Aorta (tissue), 5 donors: Measurements from ENCODE around the gene LCE1B. TPM values are rescaled to one million over a fixed set of nuclear protein-coding genes. Genes with fewer than 3 reads are reported as not detected.

ENCODE experiments used
- ATAC-seq: fragments of 200-7000 bp; cut with Tn5 transposase; one replicate; pipeline ENCODE4 v1.9.1; 2022; ENCODE audit warnings: moderate library complexity; ENCODE audit not compliant: low FRiP score
- DNase-seq, 2 donors: peaks; one replicate each; pipeline ENCODE4 v3.0.0-alpha.2; 2020
- H3K27ac ChIP-seq, 2 donors: one replicate each; pipeline ENCODE4 v1.5.1; 2013; ENCODE audit warnings: low read length in 2 of 2, mild to moderate bottlenecking in 2 of 2, moderate library complexity in 2 of 2, control low read depth in 1 of 2, inconsistent platforms in 1 of 2, low read depth in 1 of 2
- H3K27me3 ChIP-seq, 2 donors: one replicate each; pipeline ENCODE4 v1.6.1; 2013; ENCODE audit warnings: control low read depth in 1 of 2, low read length in 1 of 2, mild to moderate bottlenecking in 1 of 2, moderate library complexity in 1 of 2; ENCODE audit not compliant: insufficient read depth in 2 of 2, control insufficient read depth in 1 of 2
- H3K36me3 ChIP-seq, 2 donors: one replicate each; pipeline ENCODE4 v1.6.1; 2013; ENCODE audit warnings: control low read depth in 1 of 2, low read length in 1 of 2, mild to moderate bottlenecking in 1 of 2; ENCODE audit not compliant: insufficient read depth in 2 of 2, control insufficient read depth in 1 of 2
- H3K4me1 ChIP-seq, 2 donors: one replicate each; pipeline ENCODE4 v1.6.1; 2013; ENCODE audit warnings: low read length in 2 of 2, control low read depth in 1 of 2, mild to moderate bottlenecking in 1 of 2, moderate library complexity in 1 of 2; ENCODE audit not compliant: insufficient read depth in 2 of 2, control insufficient read depth in 1 of 2
- H3K4me3 ChIP-seq, 2 donors: one replicate each; pipeline ENCODE4 v1.5.1; 2013; ENCODE audit warnings: low read length in 2 of 2, control low read depth in 1 of 2, mild to moderate bottlenecking in 1 of 2
- H3K9me3 ChIP-seq: one replicate; pipeline ENCODE4 v1.6.1; 2013; ENCODE audit warnings: mild to moderate bottlenecking, low read length; ENCODE audit not compliant: control insufficient read depth
- WGBS, 2 donors: extraction: QIAGEN DNeasy Blood & Tissue Kit; methylation state at CpG; one replicate each; pipeline ENCODE4 v1.1.7; 2013; 5-methylcytosine and 5-hydroxymethylcytosine counted together
- intact Hi-C, 2 donors: fragments of 100-400 bp; cut with DNase I; formaldehyde crosslinking; loops; one replicate each; pipeline versions ENCODE4 v1.14.2 to v1.15.0; 2022
- polyA plus RNA-seq, 2 donors: library from polyadenylated mRNA; stranded (reverse); fragments of 200-250 nt; gene quantifications; one replicate each; pipeline ENCODE4 v1.2.3, GENCODE V29; 2013
- total RNA-seq, 2 donors: library from RNA; stranded (reverse); fragmentation: NEBNext Ultra II Directional; extraction: Animal tissue kit (Norgen Biotek cat#: 25700); gene quantifications; one replicate each; pipeline ENCODE4 v1.2.1, GENCODE V29; 2021
- donor health status: healthy with polysubstance abuse.
- donor health status: Bipolar disorder and iron deficiency.
- donor health status: DM: no; HTN: no; CAD: no.
- donor health status: DM: no; HTN: no; CAD: no.
- donor health status: DM: yes; HTN: yes; CAD: no.

Gene LCE1B
- total and polyA plus RNA-seq, 4 donors, result not detected

DNA sequence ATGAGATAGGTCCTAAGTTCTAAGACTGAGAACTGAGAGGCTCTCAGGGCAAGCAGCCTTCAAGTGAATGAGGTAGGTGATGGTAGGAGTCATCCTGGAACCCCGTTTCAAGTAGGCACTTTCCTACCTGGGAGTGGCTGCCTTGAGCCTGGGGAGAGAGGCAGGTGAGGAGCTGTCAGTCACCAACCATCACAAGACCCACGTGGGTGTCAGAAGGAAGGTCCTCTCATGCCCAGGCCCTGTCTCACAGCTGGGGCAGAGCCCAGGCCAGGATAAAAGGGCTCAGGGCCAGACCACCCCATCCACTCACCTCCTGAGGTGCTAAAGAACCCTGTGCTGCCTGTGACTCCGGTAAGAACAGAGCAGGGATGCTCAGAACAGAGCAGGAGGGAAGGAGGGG is 15.3 kb upstream of the LCE1B start, which contains the start of gene LCE1D:
LCE1D (plus strand) TSS at position 301 of the 400 bp plus-strand sequence. CDS start 1,074 bp downstream, outside the sequence.
- 35 to 48% methylated on average over 3 of the region's 3 CpGs for WGBS, 2 donors
- no peak for ATAC-seq
- Histone ChIP-seq H3K4me3 (no peak within 1 kb of the TSS), H3K27ac (no peak within 1 kb of the TSS), H3K36me3 (no peaks in the 10 kb centered on the region), H3K9me3 (no peaks in the 10 kb centered on the region), H3K27me3 (no peaks in the 10 kb centered on the region), H3K4me1 (no peaks in the 10 kb centered on the region)
- intact Hi-C loops, result no loop called here
- DNase-seq, result no peak

DNA sequence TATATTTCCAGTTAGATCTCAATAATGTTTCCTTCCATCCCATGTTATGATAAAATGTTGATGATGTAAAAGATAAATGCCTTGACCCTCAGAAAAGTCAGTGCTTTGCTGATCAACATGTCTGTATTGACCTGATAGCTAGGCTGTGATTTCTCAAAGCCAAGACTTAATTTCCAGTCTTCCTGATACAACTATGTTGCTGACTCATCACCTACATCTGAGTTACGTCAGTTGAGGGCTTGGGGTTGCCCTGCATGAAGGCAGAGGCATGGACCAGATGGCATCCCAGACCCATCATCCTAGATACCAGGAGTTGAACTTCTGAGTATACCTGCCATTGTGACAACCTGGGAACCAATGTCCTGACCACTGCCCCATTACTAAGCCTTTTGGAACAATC is 10.4 kb upstream of the LCE1B start:
- DNase-seq, result no peak
- ATAC-seq, result no peak
- 44 to 45% methylated on average over 1 of the region's 1 CpG for WGBS, 2 donors
- H3K9me3 ChIP-seq, result no peaks in the 10 kb centered on the region
- no peak overlapping the region for H3K27ac ChIP-seq
- intact Hi-C loops, result no loop called here
- no peaks in the 10 kb centered on the region for H3K36me3 ChIP-seq
- no peaks in the 10 kb centered on the region for H3K4me1 ChIP-seq
- H3K4me3 ChIP-seq, result no peak overlapping the region
- H3K27me3 ChIP-seq, result no peaks in the 10 kb centered on the region

- DNase-seq (no peak), ATAC-seq (no peak)
- Histone ChIP-seq H3K9me3 (no peaks in the 10 kb centered on the region), H3K36me3 (no peaks in the 10 kb centered on the region), H3K27ac (no peak within 1 kb of the TSS), H3K4me1 (no peaks in the 10 kb centered on the region), H3K27me3 (no peaks in the 10 kb centered on the region), H3K4me3 (no peak within 1 kb of the TSS)
- WGBS, 2 donors, result 50 to 55% methylated on average over 3 of the region's 3 CpGs
- intact Hi-C loops, result no loop called here
Observed at GRCh38 chr1:152806576-152806975, 5.2 kb upstream of the LCE1B start, which contains the start of gene LCE1C. Gene LCE1C (minus strand): TSS chr1:152806651. CDS start chr1:152805478, 1,173 bp downstream.

GRCh38 chr1:152811050-152811449 is 721 bp upstream of the LCE1B start:
- H3K27me3 ChIP-seq, result no peaks in the 10 kb centered on the region
- H3K4me3 ChIP-seq, result no peak overlapping the region
- 69 to 73% methylated on average over 2 of the region's 2 CpGs for WGBS, 2 donors
- H3K27ac ChIP-seq, result no peak overlapping the region
- no peaks in the 10 kb centered on the region for H3K36me3 ChIP-seq
- intact Hi-C loops, result no loop called here
- ATAC-seq (no peak), DNase-seq (no peak)
- H3K4me1 ChIP-seq, result no peaks in the 10 kb centered on the region
- H3K9me3 ChIP-seq, result no peaks in the 10 kb centered on the region

- no peaks in the 10 kb centered on the region for H3K36me3 ChIP-seq
- no peak for ATAC-seq
- H3K27me3 ChIP-seq, result no peaks in the 10 kb centered on the region
- H3K4me1 ChIP-seq, result no peaks in the 10 kb centered on the region
- intact Hi-C loops, result no loop called here
- H3K27ac ChIP-seq, result no peak overlapping the region
- WGBS, 2 donors, result 76 to 85% methylated on average over 6 of the region's 6 CpGs
- no peak for DNase-seq
- no peak overlapping the region for H3K4me3 ChIP-seq
- no peaks in the 10 kb centered on the region for H3K9me3 ChIP-seq
Observed at GRCh38 chr1:152817309-152817708, 5.5 kb downstream of the LCE1B start.

GRCh38 chr1:152823294-152823693 is 11.5 kb downstream of the LCE1B start:
- WGBS, 2 donors, result 30 to 33% methylated on average over 5 of the region's 5 CpGs
- no peak overlapping the region for H3K4me3 ChIP-seq
- no peak for ATAC-seq
- H3K9me3 ChIP-seq, result no peaks in the 10 kb centered on the region
- DNase-seq, result no peak
- H3K4me1 ChIP-seq, result no peaks in the 10 kb centered on the region
- intact Hi-C loops, result no loop called here
- H3K27me3 ChIP-seq, result peaks cover 0 to 2% of the 10 kb centered on the region in 2 donors
- no peaks in the 10 kb centered on the region for H3K36me3 ChIP-seq
- H3K27ac ChIP-seq, result no peak overlapping the region

DNA sequence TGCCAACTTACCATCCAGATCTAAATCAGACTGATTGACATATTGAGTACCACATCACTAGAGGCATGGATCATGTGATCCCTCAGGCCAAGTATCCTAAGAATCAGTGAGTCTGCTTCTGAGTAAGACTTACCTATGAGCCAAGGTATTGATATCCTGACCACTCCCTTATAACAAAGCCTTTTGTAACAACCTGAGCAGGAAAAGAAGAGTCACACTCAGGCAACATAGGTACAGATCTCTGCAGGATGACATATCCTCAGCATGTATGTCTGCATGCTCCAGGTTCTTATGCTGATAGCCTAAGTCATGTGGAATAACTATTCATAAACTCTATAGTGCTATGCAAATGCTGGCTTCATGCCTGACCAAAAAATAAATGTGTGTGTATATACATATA is 13.2 kb downstream of the LCE1B start:
- intact Hi-C loops, result no loop called here
- peaks cover 0 to 2% of the 10 kb centered on the region in 2 donors for H3K27me3 ChIP-seq
- no peaks in the 10 kb centered on the region for H3K9me3 ChIP-seq
- H3K36me3 ChIP-seq, result no peaks in the 10 kb centered on the region
- no peaks in the 10 kb centered on the region for H3K4me1 ChIP-seq
- H3K4me3 ChIP-seq, result no peak overlapping the region
- ATAC-seq (no peak), DNase-seq (no peak)
- H3K27ac ChIP-seq, result no peak overlapping the region

DNA sequence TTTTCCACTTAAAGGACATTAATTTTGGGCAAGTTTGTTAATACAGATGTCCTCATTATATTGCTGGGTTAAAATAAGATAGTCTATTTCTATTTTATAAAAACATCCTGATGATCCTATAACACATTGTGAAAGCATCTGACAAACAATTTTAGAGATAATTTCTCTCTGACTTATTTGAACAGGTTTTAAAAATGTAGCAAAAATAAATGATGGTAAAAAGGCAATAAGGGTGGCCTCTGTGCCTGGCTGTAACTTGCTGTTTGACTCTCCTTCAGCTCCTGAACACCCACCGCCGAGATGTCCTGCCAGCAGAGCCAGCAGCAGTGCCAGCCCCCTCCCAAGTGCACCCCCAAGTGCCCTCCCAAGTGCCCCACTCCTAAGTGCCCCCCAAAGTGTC is 15.4 kb downstream of the LCE1B start, which contains the start of gene LCE1A:
LCE1A (plus strand) TSS at position 301 of the 400 bp plus-strand sequence; CDS start at position 301, 0 bp downstream.
- intact Hi-C loops, result no loop called here
- Histone ChIP-seq H3K36me3 (no peaks in the 10 kb centered on the region), H3K27me3 (peaks cover 0 to 2% of the 10 kb centered on the region in 2 donors), H3K9me3 (peaks cover 1% of the 10 kb centered on the region), H3K27ac (no peak within 1 kb of the TSS), H3K4me3 (no peak within 1 kb of the TSS), H3K4me1 (no peaks in the 10 kb centered on the region)
- ATAC-seq, result no peak
- WGBS, 2 donors, result 68 to 81% methylated on average over 2 of the region's 2 CpGs
- DNase-seq, result no peak

DNA sequence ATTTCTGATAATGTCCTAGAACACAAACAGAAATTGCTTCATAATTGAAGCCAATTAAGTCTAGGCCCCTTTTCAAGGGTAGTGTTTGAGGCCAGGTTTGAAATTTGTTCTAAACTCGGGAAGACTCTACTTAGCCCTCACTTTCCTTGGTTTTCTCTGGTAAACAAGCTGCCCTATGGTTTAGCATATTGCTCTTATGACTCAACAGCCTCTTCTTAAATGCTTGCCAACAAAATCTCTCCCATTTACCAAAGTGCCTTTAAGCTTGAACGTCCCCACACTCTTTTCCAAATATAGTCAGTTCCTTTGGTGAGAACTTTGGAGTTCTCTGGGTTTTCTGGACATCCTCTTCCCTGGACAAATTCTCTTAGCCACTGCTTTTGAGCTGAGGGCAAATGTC is 25.1 kb downstream of the LCE1B start:
- Histone ChIP-seq H3K4me1 (no peaks in the 10 kb centered on the region), H3K27ac (no peak overlapping the region), H3K4me3 (no peak overlapping the region), H3K27me3 (no peaks in the 10 kb centered on the region), H3K36me3 (no peaks in the 10 kb centered on the region), H3K9me3 (no peaks in the 10 kb centered on the region)
- intact Hi-C loops, result no loop called here
- WGBS, 2 donors, result 41 to 42% methylated on average over 2 of the region's 2 CpGs
- ATAC-seq, result no peak
- DNase-seq, result no peak
